NCI-H2227 (cell line): Measurements from ENCODE around the gene LKAAEAR1.

ENCODE experiments used
- DNase-seq: peaks from one replicate; lab custom pipeline; 2025; ENCODE audit not compliant: unreplicated experiment; lab: John Stamatoyannopoulos, UW

LKAAEAR1 gene

GRCh38 chr20:64080013-64080812 lies 4.0 kb downstream of the LKAAEAR1 start, which contains the start of gene OPRL1:
Gene OPRL1 (plus strand): TSS chr20:64080082. CDS start chr20:64092721, 12,639 bp downstream.
- DNase-seq, result peak; percentile 59

DNA sequence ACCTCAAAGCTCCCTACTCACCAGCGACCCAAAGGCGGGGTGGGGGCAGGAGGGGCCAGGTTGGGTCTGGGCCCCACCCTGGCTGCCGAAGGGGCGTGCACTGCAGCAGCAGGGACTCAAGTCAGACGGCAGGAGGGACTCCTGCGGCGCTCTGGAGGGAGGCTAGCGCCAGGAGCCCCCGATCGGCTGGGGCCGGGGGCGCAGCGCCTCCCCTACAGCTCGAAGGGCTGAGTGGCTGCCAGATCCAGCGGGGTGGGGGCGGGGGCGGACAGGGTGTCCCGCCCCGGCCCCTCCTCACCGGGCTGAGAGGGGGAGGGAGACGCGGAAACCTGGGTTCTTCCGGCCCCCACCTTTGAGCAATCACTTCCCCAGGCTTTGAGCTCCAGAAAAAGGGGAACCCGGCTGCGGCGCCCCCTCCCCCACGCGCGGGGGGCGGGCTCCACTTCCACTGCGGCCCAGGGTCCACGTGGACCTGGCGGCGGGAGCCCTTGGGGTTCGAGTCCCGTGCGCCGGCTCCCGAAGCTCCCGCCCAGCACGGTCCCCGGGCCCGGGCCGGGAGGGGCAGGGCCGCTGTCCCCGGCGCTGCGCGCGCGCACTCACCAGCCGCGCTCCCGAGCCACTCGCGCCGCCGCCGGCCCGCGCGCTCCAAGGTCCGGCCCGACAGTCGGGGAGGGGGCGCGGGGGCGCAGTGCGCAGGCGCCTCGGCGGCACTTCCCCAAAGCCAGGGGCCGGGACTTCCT lies 4.8 kb downstream of the LKAAEAR1 start, which contains the start of gene RGS19:
RGS19 (minus strand) TSS at position 246 of the 740 bp plus-strand sequence. CDS start 2,632 bp downstream, outside the sequence.
- DNase-seq, result peak; percentile 90

DNA sequence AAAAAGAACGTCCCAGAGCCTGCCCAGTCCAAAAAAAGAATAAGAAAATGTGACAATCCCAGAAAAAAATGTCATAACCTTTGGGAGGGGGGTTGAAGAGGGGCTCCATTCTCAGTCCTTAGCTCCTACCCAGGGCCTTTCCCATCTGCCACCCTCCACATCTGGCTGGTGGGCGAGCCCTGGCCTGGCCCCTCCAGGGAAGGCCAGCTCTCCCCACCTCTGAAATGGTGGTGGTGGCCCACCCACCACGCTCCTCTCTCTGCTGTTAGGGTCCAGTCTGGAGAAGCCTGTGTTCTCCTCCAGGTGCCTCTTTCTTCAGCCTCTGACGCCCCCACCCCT lies 5.3 kb downstream of the LKAAEAR1 start:
- DNase-seq, result no peak

DNA sequence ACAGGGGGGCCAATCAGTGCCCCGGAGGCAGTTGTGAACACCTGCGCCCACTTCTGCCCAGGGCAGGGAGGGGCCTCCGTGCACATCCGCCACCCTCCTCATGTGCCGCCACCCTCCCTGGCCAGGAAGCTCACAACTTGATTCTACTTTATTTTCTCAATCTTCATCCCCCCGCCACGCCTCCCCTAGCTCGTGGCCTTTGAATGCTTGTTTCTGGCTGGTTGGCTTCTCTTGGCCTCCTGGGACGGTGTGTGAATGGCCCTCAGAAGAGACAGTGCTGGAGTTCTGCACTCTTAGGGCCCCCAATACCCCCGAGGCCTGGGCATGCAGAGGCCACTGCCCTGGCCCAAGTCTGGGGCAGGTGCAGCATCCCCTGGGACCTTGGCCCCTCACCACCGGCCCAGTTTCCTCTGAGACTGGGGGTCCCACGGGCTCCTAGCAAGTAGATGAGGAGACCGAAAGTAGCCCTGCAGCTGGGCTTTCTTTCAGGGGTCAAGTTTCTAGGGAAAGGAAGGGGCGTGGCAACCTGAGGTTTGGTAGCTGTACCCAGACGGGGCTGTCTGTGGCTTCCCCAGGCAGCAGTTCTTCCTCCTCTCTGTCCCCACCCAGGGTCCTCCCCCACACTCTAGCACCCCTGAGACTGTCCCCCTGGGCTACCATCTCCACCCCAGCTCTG lies 6.2 kb downstream of the LKAAEAR1 start:
- no peak for DNase-seq

DNA sequence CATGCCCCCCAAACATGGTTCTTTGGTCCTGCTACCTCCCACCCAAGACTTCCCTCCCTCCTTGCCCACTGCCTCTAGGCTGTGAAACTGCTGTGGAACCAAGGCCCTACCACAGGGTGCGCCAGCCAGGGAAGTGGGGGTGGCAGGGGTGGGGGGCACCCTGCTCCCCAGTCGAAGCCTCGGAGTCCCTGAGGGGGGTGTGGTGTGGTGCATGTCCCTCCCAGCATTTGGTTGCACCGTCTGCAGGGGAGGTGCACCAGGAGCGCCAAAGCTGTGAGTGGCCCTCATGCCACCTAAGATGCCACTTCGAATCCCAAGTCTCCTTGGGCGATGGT lies 6.7 kb downstream of the LKAAEAR1 start:
- no peak for DNase-seq

GRCh38 chr20:64077094-64077493 lies 7.1 kb downstream of the LKAAEAR1 start:
- no peak for DNase-seq

DNA sequence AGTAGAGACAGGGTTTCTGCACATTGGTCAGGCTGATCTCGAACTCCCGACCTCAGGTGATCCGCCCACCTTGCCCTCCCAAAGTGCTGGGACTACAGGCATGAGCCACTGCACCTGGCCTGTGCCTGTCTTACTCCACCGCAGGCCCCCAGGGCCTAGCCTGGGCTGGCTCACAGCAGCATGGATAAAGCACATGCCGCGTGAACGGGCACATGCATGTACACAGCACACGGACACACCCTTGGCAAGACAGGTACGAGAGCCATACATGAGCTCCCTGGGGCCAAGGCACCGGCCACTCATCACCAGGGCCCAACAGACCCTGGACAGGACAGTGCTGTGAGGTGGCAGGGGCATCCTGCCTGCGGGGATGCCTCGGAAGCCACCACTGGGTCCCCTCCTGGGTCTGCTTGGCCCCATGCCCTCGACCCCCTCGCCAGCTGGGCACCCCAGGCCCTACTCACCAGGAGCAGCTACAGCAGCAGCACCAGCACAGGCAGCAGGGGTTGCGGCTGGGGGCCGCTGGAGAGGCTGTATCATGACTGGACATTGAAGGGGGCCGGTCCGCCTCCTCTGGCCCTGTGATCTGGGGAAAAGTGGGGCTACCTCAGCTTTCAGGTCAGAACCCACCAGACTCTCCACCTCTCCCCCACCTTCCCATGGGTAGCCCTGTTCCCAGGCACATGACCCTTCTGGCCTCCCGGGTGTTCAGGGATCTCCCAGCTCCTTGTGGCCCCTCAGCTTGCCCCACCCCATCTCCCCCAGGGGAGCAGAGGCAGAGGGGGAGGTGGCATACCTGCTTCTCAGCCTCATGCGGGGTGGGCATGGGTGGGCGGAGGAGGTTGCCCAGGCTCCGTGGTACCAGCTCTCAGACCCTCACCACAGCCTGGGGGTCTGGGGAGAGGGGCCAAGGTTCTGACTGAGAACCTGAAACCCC lies 7.9 kb downstream of the LKAAEAR1 start:
- DNase-seq, result no peak

DNA sequence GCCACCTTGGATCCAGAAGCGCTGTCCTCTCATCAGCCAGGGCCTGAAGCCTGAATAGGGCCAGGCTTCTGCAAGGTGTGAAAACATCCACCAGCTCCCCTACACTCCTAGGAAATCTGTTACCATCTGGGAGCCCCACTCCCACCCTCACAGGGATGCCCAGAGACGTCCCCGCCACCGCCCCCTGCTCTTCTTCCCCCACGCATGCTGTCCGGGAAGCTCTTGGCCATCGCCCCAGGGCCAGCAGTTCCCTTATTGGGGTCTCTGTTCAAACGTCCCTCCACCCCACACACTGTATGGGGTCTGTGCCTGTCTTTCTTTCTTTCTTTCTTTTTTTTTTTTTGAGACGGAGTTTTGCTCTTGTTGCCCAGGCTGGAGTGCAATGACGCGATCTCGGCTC lies 8.6 kb downstream of the LKAAEAR1 start:
- DNase-seq, result no peak

GRCh38 chr20:64074963-64075362 lies 9.2 kb downstream of the LKAAEAR1 start:
- no peak for DNase-seq

DNA sequence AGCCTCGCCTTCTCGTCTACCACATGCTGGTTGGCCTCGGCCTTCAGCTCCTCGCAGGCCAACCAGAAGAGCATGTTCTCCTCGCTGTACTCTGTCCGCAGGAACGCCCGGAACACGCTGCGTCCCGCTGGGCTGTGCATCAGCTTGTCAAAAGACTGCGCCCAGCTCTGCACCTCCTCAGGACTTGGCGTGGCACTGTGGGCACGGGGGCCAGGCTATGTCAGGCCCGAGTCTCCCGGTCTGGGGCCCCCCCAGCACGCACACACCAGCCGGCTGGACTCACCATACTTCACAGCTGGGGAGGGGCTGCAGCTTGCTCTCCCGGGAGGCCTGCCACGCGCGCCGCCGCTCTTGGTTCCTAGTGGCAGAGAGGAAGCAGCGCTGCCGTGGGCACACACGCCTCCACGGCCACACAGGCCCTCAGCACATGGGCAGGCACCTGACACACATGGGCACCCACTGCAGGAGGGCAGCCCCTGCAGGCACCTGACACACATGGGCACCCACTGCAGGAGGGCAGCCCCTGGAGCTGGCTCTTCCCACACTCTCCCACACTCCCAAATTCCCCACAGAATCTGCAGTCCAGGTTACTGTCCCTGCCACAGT lies 9.9 kb downstream of the LKAAEAR1 start:
- no peak for DNase-seq

DNA sequence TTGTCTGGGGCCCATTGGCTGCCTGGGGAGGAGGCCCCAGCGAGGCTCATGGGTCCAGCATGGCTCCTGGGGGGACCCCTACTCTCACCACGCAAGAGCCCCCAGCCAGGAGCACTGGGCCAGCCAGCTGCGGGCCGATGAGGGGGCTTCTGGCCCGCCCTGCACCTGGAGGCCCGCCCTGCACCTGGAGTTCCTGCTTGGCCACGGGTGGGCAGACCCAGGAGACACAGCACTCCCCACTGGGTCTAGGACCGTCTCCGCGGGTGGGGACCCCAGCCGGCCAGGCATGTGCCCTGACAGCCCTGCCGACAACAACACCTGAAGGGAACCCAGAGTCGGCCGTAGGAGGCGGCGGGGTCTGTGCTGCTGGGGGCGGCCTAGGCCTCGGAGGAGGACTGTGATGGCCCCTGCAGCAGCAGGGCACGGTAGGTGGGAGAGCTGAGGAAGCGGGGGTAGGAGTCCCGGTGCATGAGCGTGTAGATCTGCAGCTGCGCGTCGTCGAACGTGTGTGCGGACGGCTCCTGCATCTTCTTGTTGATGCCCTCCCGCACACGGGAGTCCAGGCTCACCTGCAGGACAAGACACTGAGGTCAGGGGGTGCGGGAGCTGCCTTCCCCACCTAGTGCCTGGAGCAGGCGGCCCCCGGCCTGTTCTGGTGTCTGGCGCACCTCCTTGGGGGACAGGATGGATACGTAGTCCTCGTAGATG lies 10.6 kb downstream of the LKAAEAR1 start:
- DNase-seq, result no peak

- DNase-seq, result no peak
Measured at GRCh38 chr20:64072498-64073063, 11.6 kb downstream of the LKAAEAR1 start.

- DNase-seq, result no peak
Measured at GRCh38 chr20:64071341-64072332, 12.6 kb downstream of the LKAAEAR1 start.

- no peak for DNase-seq
Measured at GRCh38 chr20:64070244-64070993, 13.8 kb downstream of the LKAAEAR1 start.

GRCh38 chr20:64069614-64070243 lies 14.5 kb downstream of the LKAAEAR1 start:
- DNase-seq, result peak; percentile 36

- DNase-seq, result no peak
Measured at GRCh38 chr20:64069209-64069613, 15.0 kb downstream of the LKAAEAR1 start.
